GM21515 (cell line): ENCODE measurements around the gene CSNK1A1.
A peak's percentile ranks its signal among the peaks of the same experiment; 100 is the strongest.
"Not testable (repeated sequence)": the region's sequence is repeated elsewhere in the genome, so short reads cannot be mapped to it uniquely, and the experiment has no call there.

Source experiments
- ATAC-seq: cut with Tn5 transposase; IDR thresholded peaks from one replicate; pipeline ENCODE4 v1.9.1; 2021; ENCODE audit not compliant: unreplicated experiment

CSNK1A1 gene

DNA sequence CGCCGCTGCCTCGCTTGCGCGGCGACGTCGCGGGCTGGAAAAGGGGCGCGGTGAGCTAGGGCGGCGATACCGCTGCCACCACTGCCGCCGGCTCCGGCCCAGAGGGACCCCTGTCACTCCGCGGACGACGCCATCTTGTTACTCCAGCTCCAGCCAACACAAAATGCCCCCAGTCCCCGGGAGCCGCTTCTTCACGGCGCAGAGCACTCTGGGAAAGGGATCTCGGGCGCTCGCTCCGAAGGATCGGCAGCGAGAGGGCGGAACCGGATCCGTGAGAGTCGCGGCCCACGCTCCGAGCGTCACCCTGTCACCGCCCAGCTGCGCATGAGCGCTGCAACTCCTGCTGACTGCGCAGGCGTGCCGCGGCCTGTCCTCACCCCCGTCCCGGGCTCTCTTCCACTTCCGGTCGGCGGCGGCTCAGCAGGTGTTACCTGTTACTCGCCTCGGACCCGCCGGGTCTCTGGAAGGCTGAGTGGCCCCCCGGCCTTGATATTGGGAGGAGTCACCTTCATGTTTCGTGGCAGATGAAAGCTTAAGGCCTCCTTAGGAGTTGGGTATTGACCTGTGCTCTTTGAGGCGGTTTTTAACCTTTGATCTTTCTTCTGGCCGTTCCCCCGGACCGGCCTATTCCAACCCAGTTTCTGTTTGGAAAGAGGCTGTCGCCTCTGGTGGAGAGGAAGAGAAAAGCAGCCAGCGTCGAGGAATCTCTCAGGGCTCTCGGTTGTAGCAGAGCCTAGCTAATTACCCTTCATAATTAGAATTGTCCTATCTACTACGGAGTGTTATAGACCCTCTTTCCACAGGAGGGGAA lies at the start of gene CSNK1A1:
CSNK1A1 (minus strand) TSS at position 213 of the 811 bp plus-strand sequence. CDS start 475 bp downstream, outside the sequence.
- peak; percentile 92 for ATAC-seq

DNA sequence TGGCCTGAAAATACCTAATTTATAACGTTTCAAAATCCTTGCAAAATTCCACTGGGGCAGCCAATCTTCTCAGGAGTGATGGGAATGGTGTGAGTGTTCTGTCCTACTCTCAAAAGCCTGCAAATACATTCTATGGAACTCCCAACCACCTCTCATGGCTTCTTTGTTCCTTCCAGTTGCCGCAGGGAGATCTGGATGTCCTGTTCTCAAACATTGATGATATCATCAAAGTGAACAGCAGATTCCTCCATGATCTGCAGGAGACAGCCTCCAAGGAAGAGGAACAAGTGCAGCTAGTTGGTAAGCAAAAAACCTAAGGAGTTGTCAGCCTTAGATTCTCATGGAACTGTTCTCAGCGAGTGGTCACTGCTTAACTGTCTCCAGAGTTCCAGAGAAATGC lies 49.7 kb upstream of the CSNK1A1 start:
- ATAC-seq = no peak

DNA sequence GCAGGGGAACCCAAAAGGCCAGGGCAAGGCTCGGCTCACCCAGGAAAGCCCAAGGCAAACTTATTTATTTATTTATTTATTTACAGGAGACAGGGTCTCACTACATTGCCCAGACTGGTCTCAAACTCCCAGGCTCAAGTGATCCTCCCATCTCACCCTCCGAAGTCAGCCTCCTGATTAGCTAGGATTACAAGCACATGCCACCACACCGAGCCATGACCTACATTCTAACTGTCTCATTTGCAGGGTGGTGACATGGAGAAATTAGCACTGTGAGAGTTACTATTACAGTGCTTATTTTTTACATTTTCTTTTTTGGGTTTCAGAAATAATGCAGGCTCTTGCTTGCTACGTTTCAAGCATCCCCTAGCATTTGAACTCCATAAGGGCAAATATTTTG lies 48.1 kb upstream of the CSNK1A1 start:
- ATAC-seq = no peak

DNA sequence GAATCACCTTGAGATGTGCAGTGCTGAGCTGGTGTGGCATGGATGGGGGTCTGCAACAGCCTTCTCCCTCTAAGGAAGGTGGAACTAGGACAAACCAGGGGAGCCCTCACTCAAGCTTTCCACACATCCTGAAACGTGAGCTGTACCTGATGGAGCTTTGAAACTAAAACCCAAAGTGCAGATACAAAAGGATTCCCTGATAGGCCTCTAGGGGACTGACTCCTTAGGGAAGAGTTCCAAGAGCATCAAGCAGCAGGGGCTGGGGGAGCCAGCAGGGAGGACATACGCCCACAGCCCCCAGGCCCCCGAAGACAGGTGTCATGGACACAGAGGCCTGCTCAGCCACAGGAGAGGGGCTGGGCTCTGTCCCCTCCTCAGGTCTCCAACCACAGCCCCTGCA lies 47.7 kb upstream of the CSNK1A1 start:
- ATAC-seq = no peak

DNA sequence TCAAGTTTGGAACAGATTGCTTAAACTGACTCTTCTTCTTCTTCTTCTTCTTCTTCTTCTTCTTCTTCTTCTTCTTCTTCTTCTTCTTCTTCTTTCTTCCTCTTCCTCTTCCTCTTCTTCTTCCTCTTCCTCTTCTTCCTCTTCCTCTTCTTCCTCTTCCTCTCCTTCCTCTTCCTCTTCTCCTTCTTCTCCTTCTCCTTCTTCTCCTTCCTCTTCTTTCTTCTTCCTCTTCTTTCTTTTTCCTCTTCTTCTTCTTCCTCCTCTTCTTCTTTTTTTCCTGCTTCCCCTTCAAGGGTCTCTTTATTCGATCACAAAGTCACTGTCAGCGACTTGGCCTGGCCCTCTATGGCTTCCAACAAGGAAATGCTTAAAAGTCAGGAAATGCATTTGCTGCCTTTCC lies 47.0 kb upstream of the CSNK1A1 start:
- ATAC-seq = not testable (repeated sequence)

DNA sequence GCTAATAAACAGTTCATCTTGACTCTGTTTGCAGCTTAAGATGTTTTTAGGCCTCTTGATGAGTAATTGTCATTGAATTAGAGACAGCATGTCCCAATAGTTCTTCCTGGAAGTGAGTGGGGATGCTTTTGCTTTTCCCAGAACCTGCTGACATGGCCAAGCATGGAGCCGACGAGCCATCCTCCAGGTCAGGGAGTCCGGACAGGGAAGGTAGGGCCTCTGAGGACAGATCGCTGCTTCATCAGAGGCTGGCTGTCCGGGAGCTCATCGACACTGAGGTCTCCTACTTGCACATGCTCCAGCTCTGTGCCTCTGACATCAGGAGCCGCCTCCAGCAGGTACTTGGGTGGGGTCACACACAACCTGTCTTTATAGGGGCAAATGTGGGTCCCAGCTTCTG lies 46.4 kb upstream of the CSNK1A1 start:
- no peak for ATAC-seq

DNA sequence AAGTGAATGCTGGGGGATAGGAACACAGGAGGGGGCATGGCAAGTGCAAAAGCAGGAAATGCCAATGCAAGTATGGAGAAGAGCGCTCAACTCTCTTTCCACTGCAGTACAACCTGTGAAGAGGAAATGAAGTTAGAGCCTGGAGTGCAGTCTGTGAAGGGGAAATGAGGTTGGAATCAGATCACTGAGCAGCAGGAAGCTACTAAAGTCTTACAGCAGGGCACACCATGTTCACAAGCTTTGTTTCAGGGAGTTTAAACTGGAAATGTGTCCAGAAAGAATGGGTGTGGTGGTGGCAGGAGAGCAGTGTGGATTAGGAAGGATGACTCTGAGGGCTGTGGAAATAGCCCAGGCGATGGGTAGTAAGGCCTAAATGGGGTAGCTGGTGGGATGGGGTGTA lies 45.5 kb upstream of the CSNK1A1 start:
- no peak for ATAC-seq

DNA sequence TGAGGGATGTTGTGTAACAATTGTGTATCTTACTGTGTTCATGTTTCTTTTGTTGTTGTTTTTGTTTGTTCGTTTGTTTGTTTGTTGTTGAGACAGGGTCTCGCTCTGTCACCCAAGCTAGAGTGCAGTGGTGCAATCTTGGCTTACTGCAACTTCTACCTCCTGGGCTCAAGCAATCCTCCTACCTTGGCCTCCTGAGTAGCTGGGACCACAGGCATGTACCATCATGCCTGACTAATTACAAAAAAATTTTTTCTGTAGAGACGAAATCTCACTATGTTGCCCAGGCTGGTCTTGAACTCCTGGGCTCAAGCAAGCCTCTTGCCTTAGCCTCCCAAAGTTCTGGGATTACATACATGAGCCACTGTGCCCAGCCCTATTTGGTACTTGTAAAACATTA lies 43.9 kb upstream of the CSNK1A1 start:
- not testable (repeated sequence) for ATAC-seq

DNA sequence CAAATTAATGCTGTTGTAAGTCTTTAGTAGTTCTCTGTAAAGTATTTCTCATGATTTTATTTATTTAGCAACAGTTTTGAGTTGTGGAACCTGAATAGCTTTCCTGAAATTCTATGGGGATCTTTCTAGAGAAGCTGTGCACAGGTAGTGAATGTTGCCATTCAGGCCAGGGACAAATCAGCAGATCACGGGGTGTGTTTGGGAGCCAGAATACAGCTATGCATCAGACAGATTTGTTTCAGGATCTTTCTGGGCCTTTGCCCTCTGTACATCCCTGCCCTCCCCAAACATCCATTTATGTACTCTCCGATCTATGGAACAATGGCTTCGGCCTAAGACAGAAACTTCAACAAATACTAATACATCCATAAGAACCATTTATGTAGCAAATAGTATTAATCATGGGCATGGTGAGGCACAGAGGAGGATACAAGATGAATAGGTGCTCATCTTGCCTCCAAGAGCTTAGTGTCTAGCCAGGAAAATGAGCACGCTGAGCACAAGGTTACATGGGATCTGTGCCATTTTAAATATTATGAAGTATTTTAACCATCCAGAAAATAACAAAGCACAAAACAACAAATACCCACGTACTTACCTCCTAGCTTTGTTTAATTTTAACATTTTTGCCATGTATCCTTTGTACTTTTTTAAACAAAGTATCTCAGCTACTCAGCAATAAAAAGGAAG lies 43.1 kb upstream of the CSNK1A1 start:
- ATAC-seq = no peak

DNA sequence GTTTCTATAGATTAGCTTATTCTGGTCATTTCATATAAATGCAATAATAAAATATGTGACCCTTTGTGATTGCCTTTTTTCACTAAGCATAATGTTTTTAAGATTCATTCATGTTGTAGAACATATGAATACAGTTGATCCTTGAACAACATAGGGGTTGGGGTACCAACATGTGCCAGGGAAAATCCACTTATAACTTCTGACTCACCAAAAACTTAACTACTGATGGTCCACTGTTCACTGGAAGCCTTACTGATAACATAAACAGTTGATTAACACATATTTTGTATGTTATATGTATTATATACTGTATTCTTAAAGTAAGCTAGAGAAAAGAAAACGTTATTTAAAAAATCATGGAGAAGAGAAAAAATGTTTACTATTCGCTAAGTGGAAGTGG lies 42.1 kb upstream of the CSNK1A1 start:
- no peak for ATAC-seq

DNA sequence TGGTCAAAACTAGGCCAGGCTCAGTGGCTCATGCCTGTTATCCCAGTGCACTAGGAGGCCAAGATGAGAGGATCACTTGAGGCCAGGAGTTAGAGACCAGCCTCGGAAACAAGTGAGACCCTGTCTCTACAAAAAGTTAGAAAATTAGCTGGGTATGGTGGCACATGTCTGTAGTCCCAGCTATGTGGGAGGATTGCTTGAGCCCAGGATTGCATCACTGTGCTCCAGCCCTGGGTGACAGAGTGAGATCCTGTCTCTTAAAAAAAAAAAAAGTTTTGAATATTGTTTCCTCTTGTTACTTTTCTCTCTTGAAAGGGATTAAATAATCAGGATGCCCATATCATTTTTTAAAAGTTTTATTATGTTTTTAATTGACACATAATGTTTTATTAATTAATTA lies 37.7 kb upstream of the CSNK1A1 start:
- no peak for ATAC-seq

DNA sequence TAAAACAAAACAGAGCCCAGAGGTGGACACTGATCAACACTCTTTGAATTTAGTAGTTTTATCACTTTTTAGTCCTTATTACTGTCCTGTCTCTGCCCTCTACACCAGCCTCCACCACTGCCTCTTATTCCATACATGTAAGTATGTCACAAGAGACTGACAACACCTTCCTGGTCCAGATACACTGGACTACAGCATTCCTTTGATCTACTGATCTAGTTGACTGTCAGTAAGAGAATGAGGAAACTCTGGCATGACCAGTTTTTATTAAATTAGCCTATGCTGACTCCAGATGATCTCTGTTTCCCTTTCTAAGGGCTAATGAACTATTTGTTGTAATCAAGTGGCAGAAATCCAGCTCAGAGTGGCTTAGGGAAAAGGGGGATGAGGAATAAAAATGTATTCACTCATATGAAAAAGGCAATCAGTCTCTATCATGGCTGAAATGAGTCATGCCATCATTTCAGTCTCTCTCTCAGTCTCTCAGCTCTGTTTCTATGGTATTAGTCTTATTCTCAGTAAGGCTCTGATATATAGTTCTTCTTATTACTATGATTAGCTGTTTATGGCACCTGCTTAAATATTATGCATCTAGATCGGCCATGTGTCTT lies 35.6 kb upstream of the CSNK1A1 start:
- no peak for ATAC-seq

DNA sequence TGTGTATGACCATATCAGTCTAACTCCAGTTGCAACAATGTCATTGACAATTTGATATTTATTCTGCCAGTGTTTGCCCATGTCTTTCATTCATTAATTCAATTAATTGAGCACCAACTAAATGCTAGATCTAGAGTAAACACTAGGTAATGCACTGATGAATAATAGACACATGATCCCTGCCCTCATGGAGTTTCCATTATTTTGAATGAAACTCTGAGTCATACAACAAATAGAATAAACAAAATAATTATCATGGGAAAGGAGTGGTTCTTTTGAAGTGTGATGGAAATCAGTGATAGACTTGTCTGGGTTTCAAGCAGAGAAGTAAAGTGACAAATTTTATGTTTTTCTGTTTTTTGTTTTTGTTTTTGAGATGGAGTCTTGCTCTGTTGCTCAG lies 34.7 kb upstream of the CSNK1A1 start:
- ATAC-seq = no peak

DNA sequence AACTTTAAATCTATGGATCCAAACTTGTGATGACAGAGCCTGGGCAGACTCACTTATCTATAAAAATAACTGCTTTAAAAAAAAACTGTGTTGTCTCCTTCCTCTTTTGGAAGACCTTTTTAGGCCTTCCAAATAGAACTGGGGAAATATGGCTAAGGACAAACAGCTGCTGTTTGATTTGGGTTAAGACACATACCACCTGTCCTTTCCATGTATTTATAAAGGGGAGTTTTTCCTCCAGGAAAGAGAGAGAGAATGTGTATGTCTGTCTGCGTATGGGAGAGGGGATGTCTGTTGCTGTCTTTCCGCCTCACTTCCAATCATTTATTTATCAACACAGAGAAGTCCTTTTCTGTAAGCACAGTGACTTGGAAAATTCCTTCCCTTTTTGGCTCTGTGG lies 32.9 kb upstream of the CSNK1A1 start:
- ATAC-seq = no peak

DNA sequence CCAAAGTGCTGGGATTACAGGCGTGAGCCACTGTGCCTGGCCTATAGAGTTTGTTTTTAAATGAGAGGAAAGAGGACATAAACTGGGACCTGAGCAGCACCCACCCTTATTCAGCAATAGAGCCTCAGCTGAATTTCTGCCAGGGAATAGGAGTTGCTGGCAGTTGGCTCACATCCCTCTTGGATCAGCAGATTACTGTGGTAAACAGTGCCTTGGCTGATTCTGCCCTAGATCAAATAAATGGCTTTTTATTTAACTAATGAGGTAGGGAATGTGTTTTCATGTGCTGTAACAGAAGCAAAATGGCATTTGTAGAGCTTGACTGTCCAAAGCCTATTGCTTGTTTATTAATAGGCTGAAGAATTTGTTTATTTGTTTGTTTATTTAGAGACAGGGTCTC lies 32.2 kb upstream of the CSNK1A1 start:
- no peak for ATAC-seq

DNA sequence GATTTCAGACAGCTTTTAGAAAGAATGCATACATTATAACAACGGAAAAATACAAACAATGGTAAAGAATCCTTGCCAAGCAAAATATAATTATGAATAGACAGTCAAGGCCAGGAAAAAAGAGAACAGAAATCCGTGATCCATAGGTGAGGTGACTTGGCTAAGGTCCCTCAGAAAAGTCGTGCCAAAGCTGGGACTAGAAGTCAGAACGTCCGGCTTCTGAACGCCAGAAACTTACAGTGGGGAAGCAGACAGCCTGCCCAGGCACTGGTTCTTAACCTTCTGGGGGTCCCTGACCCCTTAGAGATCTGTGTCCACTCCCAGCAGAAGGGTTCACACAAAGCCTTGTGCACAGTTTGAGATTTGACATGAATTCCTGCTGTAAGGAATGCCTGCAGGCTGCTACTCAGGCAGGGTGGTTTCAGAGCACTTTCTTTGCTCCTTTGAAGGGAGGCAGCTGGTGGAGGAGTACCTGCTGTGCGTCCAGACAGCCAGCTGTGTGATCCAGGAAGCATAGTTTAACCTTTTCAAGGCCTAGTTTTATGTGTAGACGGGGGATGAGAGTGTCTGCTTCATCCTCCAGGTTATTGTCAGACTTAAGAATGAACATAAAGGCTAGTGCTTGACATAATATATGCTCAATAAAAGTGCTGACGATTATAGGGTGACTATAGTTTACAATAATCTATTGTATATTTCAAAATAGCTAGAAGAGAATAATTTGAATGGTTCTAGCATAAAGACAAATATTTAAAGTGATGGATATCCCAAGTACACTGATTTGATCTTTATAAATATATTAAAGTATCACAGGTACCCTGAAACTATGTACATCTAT lies 30.9 kb upstream of the CSNK1A1 start:
- no peak for ATAC-seq

DNA sequence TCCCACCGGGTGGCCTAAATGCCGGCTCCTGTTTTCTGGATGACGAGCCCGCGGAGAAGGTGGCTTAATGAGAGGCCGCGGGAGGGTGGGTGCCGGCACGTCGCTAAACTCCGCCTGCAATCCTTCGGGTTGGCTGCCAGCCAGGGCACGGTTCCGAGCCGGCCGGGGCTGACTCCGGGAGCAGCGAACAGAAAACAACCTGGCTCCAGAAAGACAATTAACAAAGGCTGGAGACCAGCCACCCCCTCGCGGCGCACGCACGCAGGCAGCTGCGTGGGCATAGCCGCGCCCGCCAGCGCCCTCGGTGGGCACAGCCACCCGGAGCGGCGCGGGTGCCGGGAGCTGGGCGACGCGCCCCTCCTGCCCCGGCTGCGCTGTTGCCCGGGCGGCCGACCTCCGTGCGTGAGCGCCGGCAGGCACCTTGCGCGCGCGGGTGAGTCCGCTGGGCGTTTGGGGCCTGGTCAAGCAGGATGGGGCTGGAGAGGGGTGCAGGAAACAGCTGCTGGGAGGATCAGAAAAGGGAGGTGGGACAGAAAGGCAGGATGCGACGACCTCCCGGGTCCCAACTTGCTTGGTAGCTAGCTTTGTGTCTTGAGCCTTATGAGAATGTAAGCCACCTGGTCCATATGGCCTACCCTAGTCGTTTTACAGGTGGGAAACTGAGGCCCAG lies 30.1 kb upstream of the CSNK1A1 start, which contains the start of gene ARHGEF37:
ARHGEF37 (plus strand) TSS at position 307 of the 670 bp plus-strand sequence. CDS start 16,272 bp downstream, outside the sequence.
- no peak for ATAC-seq

DNA sequence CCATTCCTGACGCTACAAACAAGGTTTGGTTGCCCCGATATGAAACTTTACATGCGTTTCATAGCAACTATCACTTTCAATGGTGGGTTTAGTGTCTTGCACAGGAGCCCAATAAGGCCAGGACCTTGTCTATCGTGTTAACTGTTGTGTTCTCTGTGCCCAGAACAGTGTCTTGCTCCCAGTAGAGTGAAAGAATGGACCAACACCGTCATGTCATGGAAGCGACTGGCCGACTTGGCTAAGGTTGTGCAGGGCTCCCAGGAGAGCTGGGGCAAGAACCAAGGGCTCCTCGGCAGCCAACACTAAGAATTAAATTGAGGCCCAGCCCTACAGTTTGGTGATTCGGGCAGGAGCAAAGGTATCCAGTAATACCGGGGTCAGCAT lies 29.6 kb upstream of the CSNK1A1 start:
- ATAC-seq = no peak

DNA sequence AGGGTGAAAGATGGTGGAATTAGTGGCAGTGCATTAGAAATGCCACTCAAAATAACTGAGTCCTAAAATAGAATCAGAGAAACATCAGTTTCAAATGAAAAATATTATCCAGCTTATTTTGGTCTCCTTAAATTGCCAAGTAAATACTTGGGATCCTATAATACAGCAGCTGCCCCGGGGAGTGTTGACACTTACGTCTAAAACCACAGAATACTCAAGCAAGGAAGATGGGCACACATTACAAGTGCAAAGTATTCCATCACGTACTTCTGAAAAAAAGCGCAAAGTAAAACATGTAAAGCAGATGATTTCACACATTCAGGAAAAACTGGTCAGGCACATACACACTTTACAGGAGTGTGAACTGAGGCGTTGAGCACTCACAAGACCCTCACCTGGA lies 27.7 kb upstream of the CSNK1A1 start:
- no peak for ATAC-seq

DNA sequence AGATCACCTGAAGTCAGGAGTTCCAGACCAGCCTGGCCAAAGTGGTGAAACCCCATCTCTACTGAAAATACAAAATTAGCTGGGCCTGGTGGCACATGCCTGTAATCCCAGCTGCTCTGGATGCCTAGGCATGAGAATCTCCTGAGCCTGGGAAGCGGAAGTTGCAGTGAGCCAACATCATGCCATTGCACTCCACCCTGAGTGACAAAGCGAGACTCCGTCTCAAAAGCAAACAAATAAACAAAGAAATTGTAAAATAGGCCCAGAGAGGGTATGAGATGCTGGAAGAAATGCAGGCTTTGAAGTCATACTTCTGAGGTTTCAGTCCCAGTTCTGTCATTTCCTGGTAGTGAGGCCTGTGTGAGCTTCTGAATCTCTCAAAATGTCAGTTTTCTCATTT lies 24.8 kb upstream of the CSNK1A1 start:
- ATAC-seq = no peak

DNA sequence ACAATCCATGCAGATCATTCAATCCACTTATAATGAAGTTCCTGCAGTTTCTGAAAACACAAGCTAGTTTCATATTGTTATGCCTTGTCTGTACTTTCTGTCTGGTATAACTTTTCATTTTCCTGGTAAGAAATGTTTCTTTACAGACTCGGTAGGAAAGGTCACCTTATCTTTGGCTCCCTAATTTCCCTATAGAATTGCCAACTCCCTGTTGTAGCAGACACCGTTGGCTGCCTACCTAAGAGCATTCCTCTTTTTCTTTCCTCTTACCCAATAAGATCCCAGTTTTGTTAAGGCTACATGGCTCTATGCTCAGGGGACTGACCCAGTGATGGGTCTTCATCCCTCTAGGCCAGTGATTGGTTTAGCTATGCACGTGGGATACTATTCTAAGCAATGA lies 23.9 kb upstream of the CSNK1A1 start:
- ATAC-seq = no peak
